Activated T-cell treated with anti-CD3 and anti-CD28 coated beads, Interleukin-2, amount 50 U/mL, for 72 hours (primary cell): ENCODE measurements around the gene GRIA4. TPM values are rescaled to one million over a fixed set of nuclear protein-coding genes. Genes with fewer than 3 reads are reported as not detected.
"Not testable (repeated sequence)": the region's sequence is repeated elsewhere in the genome, so short reads cannot be mapped to it uniquely, and the experiment has no call there.

Experiments used
- ATAC-seq, 2 donors: fragments of 150-1000 bp; cut with Tn5 transposase; replicated peaks in 1 of 2; 2 replicates each; pipeline ENCODE4 v1.10.0; 2021; ENCODE audit warnings: moderate library complexity in 2 of 2, mild to moderate bottlenecking in 1 of 2
- DNase-seq, 2 donors: peaks; one replicate each; pipeline ENCODE4 v3.0.0; 2021 to 2022; ENCODE audit warnings: mixed read lengths in 1 of 2
- H3K27ac Mint-ChIP-seq: one replicate; pipeline ENCODE4 v1.8.0; 2022; ENCODE audit warnings: mild to moderate bottlenecking, moderate library complexity, mixed read lengths
- H3K27me3 Mint-ChIP-seq: one replicate; pipeline ENCODE4 v1.8.0; 2022; ENCODE audit warnings: low read depth, mixed read lengths
- H3K36me3 Mint-ChIP-seq, 2 donors: one replicate each; pipeline ENCODE4 v1.8.0; 2022; ENCODE audit warnings: mixed read lengths in 2 of 2, mild to moderate bottlenecking in 1 of 2; ENCODE audit not compliant: insufficient read depth in 2 of 2
- H3K4me1 Mint-ChIP-seq: one replicate; pipeline ENCODE4 v1.8.0; 2022; ENCODE audit warnings: low read depth, mixed read lengths
- H3K4me3 Mint-ChIP-seq, 2 donors: one replicate each; pipeline ENCODE4 v1.8.0; 2022; ENCODE audit warnings: mild to moderate bottlenecking in 2 of 2, mixed read lengths in 2 of 2, moderate library complexity in 2 of 2
- H3K9me3 Mint-ChIP-seq, 2 donors: one replicate each; pipeline ENCODE4 v1.8.0; 2022; ENCODE audit warnings: mixed read lengths in 2 of 2
- total RNA-seq, 2 donors: library from RNA; stranded (reverse); gene quantifications; one replicate each; pipeline ENCODE4 v1.2.3, GENCODE V29; 2022

GRIA4 gene
- total RNA-seq, 2 donors from 2014 or later = not detected

GRCh38 chr11:105868762-105869285 lies 259.0 kb downstream of the GRIA4 start:
- H3K36me3 Mint-ChIP-seq = no peaks in the 10 kb centered on the region
- DNase-seq (no peak), ATAC-seq (no peak)
- no peaks in the 10 kb centered on the region for H3K4me1 Mint-ChIP-seq
- H3K27ac Mint-ChIP-seq = no peak overlapping the region
- no peak overlapping the region for H3K4me3 Mint-ChIP-seq
- peaks cover 19% of the 10 kb centered on the region for H3K27me3 Mint-ChIP-seq
- H3K9me3 Mint-ChIP-seq = no peaks in the 10 kb centered on the region

- DNase-seq (no peak), ATAC-seq (no peak)
- Mint-ChIP-seq H3K27me3 (peaks cover 19% of the 10 kb centered on the region), H3K4me1 (no peaks in the 10 kb centered on the region), H3K4me3 (no peak overlapping the region), H3K9me3 (peaks cover 0 to 3% of the 10 kb centered on the region in 2 donors), H3K36me3 (peaks cover 0 to under 1% of the 10 kb centered on the region in 2 donors), H3K27ac (no peak overlapping the region)
These were observed 260.7 kb downstream of the GRIA4 start for GRCh38 chr11:105870516-105871113.

- H3K4me3 Mint-ChIP-seq = no peak overlapping the region
- DNase-seq = no peak
These were observed 268.6 kb downstream of the GRIA4 start for GRCh38 chr11:105878510-105878909.

GRCh38 chr11:105878927-105879326 lies 269.1 kb downstream of the GRIA4 start:
- H3K4me3 Mint-ChIP-seq, H3K4me1 Mint-ChIP-seq, H3K9me3 Mint-ChIP-seq, H3K36me3 Mint-ChIP-seq, H3K27ac Mint-ChIP-seq, H3K27me3 Mint-ChIP-seq, DNase-seq, ATAC-seq: not testable (repeated sequence)

More at GRCh38 chr11:105878510-105878909, 268.6 kb downstream of the GRIA4 start:
- H3K27ac Mint-ChIP-seq = no peak overlapping the region
- peaks cover 0 to 3% of the 10 kb centered on the region in 2 donors for H3K36me3 Mint-ChIP-seq
- H3K4me1 Mint-ChIP-seq = no peaks in the 10 kb centered on the region
- no peak for ATAC-seq
- peaks cover 3 to 9% of the 10 kb centered on the region in 2 donors for H3K9me3 Mint-ChIP-seq
- H3K27me3 Mint-ChIP-seq = no peaks in the 10 kb centered on the region

GRCh38 chr11:105881027-105881426 lies 271.2 kb downstream of the GRIA4 start:
- Mint-ChIP-seq H3K36me3 (no peaks in the 10 kb centered on the region), H3K27me3 (no peaks in the 10 kb centered on the region), H3K4me3 (no peak overlapping the region), H3K27ac (no peak overlapping the region), H3K9me3 (peaks cover 0 to 6% of the 10 kb centered on the region in 2 donors), H3K4me1 (no peaks in the 10 kb centered on the region)
- ATAC-seq (no peak), DNase-seq (no peak)

- Mint-ChIP-seq H3K4me1 (no peaks in the 10 kb centered on the region), H3K27me3 (no peaks in the 10 kb centered on the region), H3K4me3 (no peak overlapping the region), H3K36me3 (no peaks in the 10 kb centered on the region), H3K9me3 (no peaks in the 10 kb centered on the region), H3K27ac (no peak overlapping the region)
- DNase-seq = no peak
- no peak for ATAC-seq
These were observed 274.6 kb downstream of the GRIA4 start for GRCh38 chr11:105884436-105884835.

GRCh38 chr11:105891685-105892084 lies 281.8 kb downstream of the GRIA4 start:
- ATAC-seq (no peak), DNase-seq (no peak)
- Mint-ChIP-seq H3K4me1 (no peaks in the 10 kb centered on the region), H3K36me3 (no peaks in the 10 kb centered on the region), H3K27me3 (peaks cover 12% of the 10 kb centered on the region), H3K4me3 (no peak overlapping the region), H3K9me3 (no peaks in the 10 kb centered on the region), H3K27ac (no peak overlapping the region)

- H3K9me3 Mint-ChIP-seq = no peaks in the 10 kb centered on the region
These were observed 287.3 kb downstream of the GRIA4 start for GRCh38 chr11:105897161-105897560.

GRCh38 chr11:105899772-105900171 lies 289.9 kb downstream of the GRIA4 start:
- Mint-ChIP-seq H3K9me3 (no peaks in the 10 kb centered on the region), H3K27me3 (no peaks in the 10 kb centered on the region), H3K4me1 (no peaks in the 10 kb centered on the region), H3K27ac (no peak overlapping the region), H3K36me3 (no peaks in the 10 kb centered on the region), H3K4me3 (no peak overlapping the region)
- DNase-seq (no peak), ATAC-seq (no peak)

More at GRCh38 chr11:105897161-105897560, 287.3 kb downstream of the GRIA4 start:
- Mint-ChIP-seq H3K27ac (no peak overlapping the region), H3K4me3 (no peak overlapping the region), H3K27me3 (peaks cover 9% of the 10 kb centered on the region), H3K36me3 (no peaks in the 10 kb centered on the region), H3K4me1 (no peaks in the 10 kb centered on the region)
- DNase-seq (no peak), ATAC-seq (no peak)

GRCh38 chr11:105900515-105901035 lies 290.7 kb downstream of the GRIA4 start:
- no peaks in the 10 kb centered on the region for H3K9me3 Mint-ChIP-seq
- no peaks in the 10 kb centered on the region for H3K36me3 Mint-ChIP-seq
- ATAC-seq (no peak), DNase-seq (no peak)
- no peaks in the 10 kb centered on the region for H3K27me3 Mint-ChIP-seq
- no peak overlapping the region for H3K27ac Mint-ChIP-seq
- H3K4me3 Mint-ChIP-seq = no peak overlapping the region
- H3K4me1 Mint-ChIP-seq = no peaks in the 10 kb centered on the region

GRCh38 chr11:105903113-105903512 lies 293.2 kb downstream of the GRIA4 start:
- no peak overlapping the region for H3K27ac Mint-ChIP-seq

GRCh38 chr11:105906517-105906916 lies 296.6 kb downstream of the GRIA4 start:
- DNase-seq (no peak), ATAC-seq (no peak)
- no peaks in the 10 kb centered on the region for H3K36me3 Mint-ChIP-seq
- no peaks in the 10 kb centered on the region for H3K4me1 Mint-ChIP-seq
- H3K27ac Mint-ChIP-seq = no peak overlapping the region
- H3K27me3 Mint-ChIP-seq = no peaks in the 10 kb centered on the region
- H3K9me3 Mint-ChIP-seq = no peaks in the 10 kb centered on the region
- no peak overlapping the region for H3K4me3 Mint-ChIP-seq

More at GRCh38 chr11:105903113-105903512, 293.2 kb downstream of the GRIA4 start:
- ATAC-seq (no peak), DNase-seq (no peak)
- H3K36me3 Mint-ChIP-seq = no peaks in the 10 kb centered on the region
- H3K9me3 Mint-ChIP-seq = no peaks in the 10 kb centered on the region
- H3K27me3 Mint-ChIP-seq = no peaks in the 10 kb centered on the region
- H3K4me1 Mint-ChIP-seq = no peaks in the 10 kb centered on the region
- H3K4me3 Mint-ChIP-seq = no peak overlapping the region

- Mint-ChIP-seq H3K27me3 (no peaks in the 10 kb centered on the region), H3K4me3 (no peak overlapping the region), H3K36me3 (no peaks in the 10 kb centered on the region), H3K4me1 (no peaks in the 10 kb centered on the region), H3K9me3 (no peaks in the 10 kb centered on the region), H3K27ac (no peak overlapping the region)
- DNase-seq (no peak), ATAC-seq (no peak)
These were observed 297.4 kb downstream of the GRIA4 start for GRCh38 chr11:105907319-105907718.
